NCI-H524 treated with DMSO at 0.1 percent for 48 hours (cell line): ENCODE data around the gene RPS15A.
"Not testable (repeated sequence)": the region's sequence is repeated elsewhere in the genome, so short reads cannot be mapped to it uniquely, and the experiment has no call there.

ENCODE experiments used
- DNase-seq: peaks from one replicate; lab custom pipeline; 2025; lab: John Stamatoyannopoulos, UW

Gene RPS15A

GRCh38 chr16:18797746-18798145 is 7.6 kb upstream of the RPS15A start:
- no peak for DNase-seq

- DNase-seq: no peak
Observed at GRCh38 chr16:18796377-18796776, 6.2 kb upstream of the RPS15A start.

GRCh38 chr16:18792836-18793433 is 2.8 kb upstream of the RPS15A start:
- no peak for DNase-seq

GRCh38 chr16:18789515-18789849 is 652 bp downstream of the RPS15A start:
- DNase-seq: no peak

- DNase-seq: no peak
Observed at GRCh38 chr16:18788828-18789514, 1.2 kb downstream of the RPS15A start.

GRCh38 chr16:18784917-18785623 is 5.1 kb downstream of the RPS15A start:
- DNase-seq: no peak

GRCh38 chr16:18783430-18784341 is 6.4 kb downstream of the RPS15A start:
- DNase-seq: no peak

GRCh38 chr16:18782697-18783429 is 7.3 kb downstream of the RPS15A start:
- DNase-seq: no peak

GRCh38 chr16:18781232-18781631 is 8.9 kb downstream of the RPS15A start:
- not testable (repeated sequence) for DNase-seq

- DNase-seq: not testable (repeated sequence)
Observed at GRCh38 chr16:18780460-18781026, 9.6 kb downstream of the RPS15A start.

GRCh38 chr16:18777664-18778063 is 12.5 kb downstream of the RPS15A start:
- DNase-seq: not testable (repeated sequence)

- DNase-seq: not testable (repeated sequence)
Observed at GRCh38 chr16:18776334-18776733, 13.8 kb downstream of the RPS15A start.

GRCh38 chr16:18774651-18775050 is 15.5 kb downstream of the RPS15A start:
- not testable (repeated sequence) for DNase-seq

GRCh38 chr16:18772171-18772570 is 18.0 kb downstream of the RPS15A start:
- DNase-seq: not testable (repeated sequence)

- DNase-seq: not testable (repeated sequence)
Observed at GRCh38 chr16:18770336-18770962, 19.7 kb downstream of the RPS15A start.

- DNase-seq: peak; percentile 15
Observed at GRCh38 chr16:18767217-18767616, 22.9 kb downstream of the RPS15A start.

- DNase-seq: not testable (repeated sequence)
Observed at GRCh38 chr16:18762713-18763112, 27.4 kb downstream of the RPS15A start.

GRCh38 chr16:18759598-18760520 is 30.3 kb downstream of the RPS15A start:
- not testable (repeated sequence) for DNase-seq

- DNase-seq: not testable (repeated sequence)
Observed at GRCh38 chr16:18757960-18758660, 32.0 kb downstream of the RPS15A start.
